Sigmoid colon (tissue), 7 donors: ENCODE results near the gene PLEKHG5. TPM values are rescaled to one million over a fixed set of nuclear protein-coding genes. Genes with fewer than 3 reads are reported as not detected.

Experiments used
- DNase-seq: peaks from one replicate; pipeline ENCODE4 v3.0.0-alpha.2; 2019
- H3K27ac ChIP-seq, 4 donors: fragments of 200-600 bp; sonication (generic); one replicate each; pipeline ENCODE4 v1.5.1; 2016 to 2019; ENCODE audit warnings: mild to moderate bottlenecking in 1 of 4
- H3K27me3 ChIP-seq, 3 donors: fragments of 200-600 bp; sonication (generic); one replicate each; pipeline ENCODE4 v1.5.1; 2019; ENCODE audit warnings: mild to moderate bottlenecking in 1 of 3
- H3K36me3 ChIP-seq, 4 donors: fragments of 200-600 bp; sonication (generic); one replicate each; pipeline ENCODE4 v1.5.1; 2016 to 2019
- H3K4me1 ChIP-seq, 4 donors: fragments of 200-600 bp; sonication (generic); one replicate each; pipeline ENCODE4 v1.5.1; 2017 to 2019
- H3K4me3 ChIP-seq, 4 donors: fragments of 200-600 bp; sonication (generic); one replicate each; pipeline ENCODE4 v1.5.1; 2017 to 2019; ENCODE audit warnings: mild to moderate bottlenecking in 2 of 4, moderate library complexity in 1 of 4
- H3K9me3 ChIP-seq, 4 donors: fragments of 200-600 bp in 3 of 4; sonication (generic) in 3 of 4; one replicate each; pipeline versions ENCODE4 v1.5.1 to v1.6.1; 2013 to 2019
- EP300 ChIP-seq, 4 donors: sonication (generic); formaldehyde crosslinking; IDR thresholded peaks; one replicate each; pipeline ENCODE4 v1.6.1; 2017; ENCODE audit warnings: antibody characterized with exemption in 4 of 4
- POLR2A ChIP-seq, 2 donors: fragments of 450-650 bp; IDR thresholded peaks; one replicate each; pipeline ENCODE4 v1.6.1; 2016; ENCODE audit warnings: antibody characterized with exemption in 2 of 2, mild to moderate bottlenecking in 2 of 2, moderate library complexity in 2 of 2
- POLR2AphosphoS5 ChIP-seq, 4 donors: sonication (generic); formaldehyde crosslinking; IDR thresholded peaks; one replicate each; pipeline ENCODE4 v1.6.1; 2017; ENCODE audit warnings: antibody characterized with exemption in 4 of 4
- WGBS, 2 donors: extraction: QIAGEN DNeasy Blood & Tissue Kit; methylation state at CpG; one replicate each; pipeline ENCODE4 v1.1.7; 2013; 5-methylcytosine and 5-hydroxymethylcytosine counted together
- intact Hi-C: fragments of 100-400 bp; cut with DNase I; formaldehyde crosslinking; loops from one replicate; pipeline ENCODE4 v1.15.1; 2023
- polyA plus RNA-seq, 3 donors: library from polyadenylated mRNA; stranded (reverse); fragments of 200-250 nt; gene quantifications; one replicate each; pipeline ENCODE4 v1.2.3, GENCODE V29; 2013
- total RNA-seq, 4 donors: library from RNA; depleted of rRNA; stranded (reverse); fragments of >200 nt; gene quantifications; one replicate each; pipeline ENCODE4 v1.1.0, GENCODE V29; 2016
- TF ChIP-seq, protein P1 (sequence below), 4 experiments: fragments of 450-650 bp in 3 of 4; fragments of 200-600 bp in 1 of 4; IDR thresholded peaks; one replicate each; pipeline ENCODE4 v1.5.1; 2016 to 2019; ENCODE audit warnings: antibody characterized with exemption in 4 of 4, mild to moderate bottlenecking in 3 of 4, moderate library complexity in 2 of 4
- donor health status: healthy with polysubstance abuse.
- donor health status: Bipolar disorder and iron deficiency.
- donor health status: healthy.

The PLEKHG5 gene
- total and polyA plus RNA-seq, 7 donors, result 2.5 to 18.8 (median 5.4) TPM

DNA sequence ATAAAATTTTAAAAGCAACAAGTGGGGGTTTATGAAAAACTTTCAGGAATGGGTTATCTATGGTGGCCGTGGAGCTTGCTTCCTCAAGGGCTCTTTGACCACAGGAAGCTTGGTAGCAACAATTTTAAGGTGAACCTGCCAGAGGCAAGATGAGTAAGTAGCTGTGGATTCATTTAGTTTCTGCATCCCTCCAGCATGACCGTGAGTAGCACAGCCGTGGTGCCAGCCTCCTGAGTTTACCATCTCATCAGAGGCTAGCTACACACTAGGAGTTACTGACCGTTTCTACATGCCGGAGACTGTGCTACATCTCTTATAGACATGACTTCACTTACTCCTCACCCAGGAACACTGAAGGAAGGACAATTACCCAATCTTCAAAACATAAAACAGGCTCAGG is 30.1 kb upstream of the PLEKHG5 start:
- 76% methylated on average over 5 of the region's 5 CpGs for WGBS, 2 donors

DNA sequence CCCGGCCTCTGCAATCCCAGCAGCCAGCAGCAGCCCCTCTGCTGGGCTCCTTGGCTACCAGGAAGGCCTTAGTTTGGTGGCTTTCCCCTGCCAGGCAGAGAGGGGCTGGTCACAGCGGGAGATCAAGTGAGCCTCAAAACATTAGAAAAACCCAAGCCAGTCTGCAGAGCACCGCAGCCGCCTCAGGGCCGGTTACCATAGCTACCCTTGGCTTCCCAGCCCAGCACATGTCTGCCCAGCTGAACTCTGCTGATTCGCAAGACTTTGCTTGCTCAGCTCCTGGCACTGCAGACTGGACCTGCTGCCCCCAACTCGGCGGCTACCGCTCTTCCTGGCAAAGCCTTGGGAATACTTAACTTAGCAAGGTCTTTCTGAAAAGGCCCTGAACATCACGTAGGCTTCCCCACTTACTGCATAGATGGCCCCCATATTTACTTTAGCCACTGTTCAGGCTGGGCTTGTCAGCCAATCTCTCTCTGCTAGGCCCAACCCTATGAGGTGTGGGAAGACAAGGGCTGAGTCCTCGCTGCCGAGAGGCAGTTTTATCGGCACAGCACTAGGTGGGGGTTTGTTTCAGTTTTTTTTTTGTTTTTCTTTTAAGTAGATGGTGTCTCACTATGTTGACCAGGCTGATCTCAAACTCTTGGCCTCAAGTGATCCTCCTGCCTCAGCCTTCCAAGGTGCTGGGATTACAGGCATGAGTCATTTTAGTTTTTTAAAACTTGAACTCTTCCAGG is 28.6 kb upstream of the PLEKHG5 start:
- intact Hi-C loops, result no loop called here
- TF ChIP-seq EP300 (IDR thresholded peaks at IDR 0.05), result no peak
- no peak for TF ChIP-seq POLR2A (IDR thresholded peaks at IDR 0.05)
- Histone ChIP-seq H3K27me3 (no peaks in the 10 kb centered on the region), H3K27ac (no peak overlapping the region), H3K4me1 (peaks cover 0 to 7% (median 0%) of the 10 kb centered on the region in 4 donors), H3K9me3 (no peaks in the 10 kb centered on the region), H3K36me3 (peaks cover 0 to 13% (median 2%) of the 10 kb centered on the region in 4 donors), H3K4me3 (no peak overlapping the region)
- no peak for DNase-seq
- 59 to 67% methylated on average over 13 of the region's 13 CpGs for WGBS, 2 donors

More for the DNA sequence above, 30.1 kb upstream of the PLEKHG5 start:
- TF ChIP-seq POLR2A (IDR thresholded peaks at IDR 0.05) (no peak), EP300 (IDR thresholded peaks at IDR 0.05) (no peak), POLR2AphosphoS5 (IDR thresholded peaks at IDR 0.05) (no peak)
- TF ChIP-seq, protein P1, sequence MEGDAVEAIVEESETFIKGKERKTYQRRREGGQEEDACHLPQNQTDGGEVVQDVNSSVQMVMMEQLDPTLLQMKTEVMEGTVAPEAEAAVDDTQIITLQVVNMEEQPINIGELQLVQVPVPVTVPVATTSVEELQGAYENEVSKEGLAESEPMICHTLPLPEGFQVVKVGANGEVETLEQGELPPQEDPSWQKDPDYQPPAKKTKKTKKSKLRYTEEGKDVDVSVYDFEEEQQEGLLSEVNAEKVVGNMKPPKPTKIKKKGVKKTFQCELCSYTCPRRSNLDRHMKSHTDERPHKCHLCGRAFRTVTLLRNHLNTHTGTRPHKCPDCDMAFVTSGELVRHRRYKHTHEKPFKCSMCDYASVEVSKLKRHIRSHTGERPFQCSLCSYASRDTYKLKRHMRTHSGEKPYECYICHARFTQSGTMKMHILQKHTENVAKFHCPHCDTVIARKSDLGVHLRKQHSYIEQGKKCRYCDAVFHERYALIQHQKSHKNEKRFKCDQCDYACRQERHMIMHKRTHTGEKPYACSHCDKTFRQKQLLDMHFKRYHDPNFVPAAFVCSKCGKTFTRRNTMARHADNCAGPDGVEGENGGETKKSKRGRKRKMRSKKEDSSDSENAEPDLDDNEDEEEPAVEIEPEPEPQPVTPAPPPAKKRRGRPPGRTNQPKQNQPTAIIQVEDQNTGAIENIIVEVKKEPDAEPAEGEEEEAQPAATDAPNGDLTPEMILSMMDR (IDR thresholded peaks at IDR 0.05), result no peak
- DNase-seq, result no peak
- H3K36me3 ChIP-seq, result peaks cover 3 to 27% (median 14%) of the 10 kb centered on the region in 4 donors
- H3K4me3 ChIP-seq, result no peak overlapping the region
- intact Hi-C loops, result no loop called here
- H3K27ac ChIP-seq, result no peak overlapping the region
- H3K27me3 ChIP-seq, result no peaks in the 10 kb centered on the region
- H3K9me3 ChIP-seq, result no peaks in the 10 kb centered on the region
- peaks cover 0 to 7% (median 0%) of the 10 kb centered on the region in 4 donors for H3K4me1 ChIP-seq

DNA sequence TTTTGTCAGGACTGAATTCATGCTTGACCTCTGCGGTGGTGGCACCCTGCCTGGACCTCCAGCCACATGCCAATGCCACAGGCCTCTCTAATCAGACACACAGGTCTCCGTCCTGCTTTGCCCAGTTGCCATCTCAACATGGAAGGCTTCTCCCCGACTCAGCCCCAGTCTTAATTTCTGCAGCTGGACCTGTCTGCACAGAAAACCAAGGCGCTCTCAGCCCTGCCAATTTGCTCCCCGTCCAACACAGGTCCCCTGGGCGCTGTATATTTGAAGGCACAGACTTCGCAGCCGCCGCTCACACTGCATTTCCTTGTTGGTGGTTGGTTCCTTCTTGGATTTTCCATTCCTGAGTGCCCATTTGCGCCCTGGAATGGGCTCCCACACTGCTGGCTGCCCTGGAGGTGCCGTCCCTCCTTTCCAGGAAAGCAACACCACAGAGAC is 28.0 kb upstream of the PLEKHG5 start:
- no peaks in the 10 kb centered on the region for H3K9me3 ChIP-seq
- no peak for DNase-seq
- no peak overlapping the region for H3K4me3 ChIP-seq
- peaks cover 0 to 7% (median 0%) of the 10 kb centered on the region in 4 donors for H3K36me3 ChIP-seq
- no peak overlapping the region for H3K27ac ChIP-seq
- no peaks in the 10 kb centered on the region for H3K27me3 ChIP-seq
- peaks cover 0 to 7% (median 0%) of the 10 kb centered on the region in 4 donors for H3K4me1 ChIP-seq
- no peak for TF ChIP-seq POLR2AphosphoS5 (IDR thresholded peaks at IDR 0.05)
- no peak for TF ChIP-seq EP300 (IDR thresholded peaks at IDR 0.05)
- TF ChIP-seq, protein P1 (IDR thresholded peaks at IDR 0.05), result no peak
- TF ChIP-seq POLR2A (IDR thresholded peaks at IDR 0.05), result no peak
- 84% methylated on average over 11 of the region's 11 CpGs for WGBS, 2 donors
- intact Hi-C loops, result no loop called here

DNA sequence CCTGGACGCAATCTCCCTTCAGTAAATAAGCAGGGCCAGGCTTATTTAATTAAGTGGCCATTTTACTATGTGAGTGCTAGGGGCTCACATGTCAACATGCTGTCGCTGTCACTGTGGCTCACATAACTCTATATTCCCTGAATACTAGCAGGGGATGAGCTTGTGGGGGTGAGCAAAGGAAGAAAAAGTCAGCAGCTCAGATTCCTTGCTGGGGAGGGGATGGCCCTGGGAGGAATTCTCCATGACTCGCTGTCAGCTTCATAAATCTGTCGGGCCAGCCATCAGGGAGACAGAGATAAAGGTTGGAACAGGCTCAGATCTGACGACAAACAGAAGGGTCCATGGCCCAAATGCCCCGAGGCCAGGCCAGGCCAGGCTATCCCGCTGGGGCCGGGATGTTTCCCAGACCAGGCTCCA is 26.0 kb upstream of the PLEKHG5 start:
- no peak for DNase-seq
- no peak overlapping the region for H3K27ac ChIP-seq
- no peak overlapping the region for H3K4me3 ChIP-seq
- H3K27me3 ChIP-seq, result no peaks in the 10 kb centered on the region
- no peaks in the 10 kb centered on the region for H3K9me3 ChIP-seq
- TF ChIP-seq, protein P1 (IDR thresholded peaks at IDR 0.05), result no peak
- TF ChIP-seq POLR2AphosphoS5 (IDR thresholded peaks at IDR 0.05) (no peak), POLR2A (IDR thresholded peaks at IDR 0.05) (no peak), EP300 (IDR thresholded peaks at IDR 0.05) (no peak)
- 64 to 67% methylated on average over 8 of the region's 8 CpGs for WGBS, 2 donors
- H3K4me1 ChIP-seq, result peaks cover 0 to 7% (median 0%) of the 10 kb centered on the region in 4 donors
- intact Hi-C loops, result no loop called here
- H3K36me3 ChIP-seq, result no peaks in the 10 kb centered on the region

DNA sequence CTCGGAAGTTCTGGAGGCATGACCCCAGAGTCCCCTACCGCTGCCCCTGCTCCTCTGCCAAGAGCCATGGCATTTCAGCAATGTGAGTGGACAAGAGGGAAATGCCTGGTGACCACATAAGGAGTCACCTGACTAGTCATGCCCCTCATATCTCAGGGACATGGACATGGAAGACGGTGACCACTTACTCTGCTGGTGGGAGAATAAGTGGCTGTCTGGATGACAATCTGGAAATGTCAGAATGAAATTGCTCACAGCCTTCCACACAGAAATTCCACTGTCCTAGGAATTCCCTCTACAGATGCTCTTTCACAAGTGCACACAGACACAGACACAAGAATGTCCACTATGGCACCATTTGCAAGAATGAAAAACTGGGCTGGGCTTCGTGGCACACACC is 24.3 kb upstream of the PLEKHG5 start:
- 80 to 86% methylated on average over 4 of the region's 4 CpGs for WGBS, 2 donors
- TF ChIP-seq POLR2AphosphoS5 (IDR thresholded peaks at IDR 0.05) (no peak), EP300 (IDR thresholded peaks at IDR 0.05) (no peak)
- Histone ChIP-seq H3K27me3 (no peaks in the 10 kb centered on the region), H3K9me3 (no peaks in the 10 kb centered on the region), H3K4me1 (peaks cover 0 to 7% (median 0%) of the 10 kb centered on the region in 4 donors), H3K36me3 (no peaks in the 10 kb centered on the region), H3K4me3 (no peak overlapping the region), H3K27ac (no peak overlapping the region)
- no peak for DNase-seq
- intact Hi-C loops, result no loop called here
